ENCODE data around the gene ZFP1. TPM values are rescaled to one million over a fixed set of nuclear protein-coding genes. Genes with fewer than 3 reads are reported as not detected.

The ZFP1 gene
- total RNA-seq, 3 donors from 2014 or later, result 7.0 to 16.0 (median 12.5) TPM

DNA sequence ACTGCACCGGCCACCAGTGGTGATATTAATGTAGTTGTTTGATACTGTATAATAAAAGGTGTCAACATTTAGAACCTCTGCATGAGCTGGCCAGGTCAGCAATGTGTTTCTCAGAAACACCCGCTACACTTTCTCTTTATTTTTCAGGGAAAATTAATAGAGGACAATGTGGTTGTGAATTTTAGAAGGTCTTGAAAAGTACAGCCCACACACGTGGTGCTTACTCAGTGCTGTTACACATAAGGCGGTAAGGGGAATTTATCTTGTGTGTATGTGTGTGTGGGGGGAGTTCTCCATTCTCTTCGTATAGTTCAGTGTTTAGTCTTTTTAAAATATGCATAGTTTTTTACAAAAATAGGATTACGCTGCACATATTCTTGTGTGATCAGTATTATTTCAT is 4.4 kb upstream of the ZFP1 start:
- no peak for DNase-seq (ENCODE audit: low spot score in 2 of 2)
- H3K4me1 ChIP-seq, result no peaks in the 10 kb centered on the region
- H3K9me3 ChIP-seq, result peaks cover 9 to 11% of the 10 kb centered on the region in 2 donors
- H3K27me3 ChIP-seq, result no peaks in the 10 kb centered on the region
- no peaks in the 10 kb centered on the region for H3K36me3 ChIP-seq
- intact Hi-C loops (cut with DNase I; ENCODE audit: low total_unique reads), result no loop called here
- TF ChIP-seq, protein P1, sequence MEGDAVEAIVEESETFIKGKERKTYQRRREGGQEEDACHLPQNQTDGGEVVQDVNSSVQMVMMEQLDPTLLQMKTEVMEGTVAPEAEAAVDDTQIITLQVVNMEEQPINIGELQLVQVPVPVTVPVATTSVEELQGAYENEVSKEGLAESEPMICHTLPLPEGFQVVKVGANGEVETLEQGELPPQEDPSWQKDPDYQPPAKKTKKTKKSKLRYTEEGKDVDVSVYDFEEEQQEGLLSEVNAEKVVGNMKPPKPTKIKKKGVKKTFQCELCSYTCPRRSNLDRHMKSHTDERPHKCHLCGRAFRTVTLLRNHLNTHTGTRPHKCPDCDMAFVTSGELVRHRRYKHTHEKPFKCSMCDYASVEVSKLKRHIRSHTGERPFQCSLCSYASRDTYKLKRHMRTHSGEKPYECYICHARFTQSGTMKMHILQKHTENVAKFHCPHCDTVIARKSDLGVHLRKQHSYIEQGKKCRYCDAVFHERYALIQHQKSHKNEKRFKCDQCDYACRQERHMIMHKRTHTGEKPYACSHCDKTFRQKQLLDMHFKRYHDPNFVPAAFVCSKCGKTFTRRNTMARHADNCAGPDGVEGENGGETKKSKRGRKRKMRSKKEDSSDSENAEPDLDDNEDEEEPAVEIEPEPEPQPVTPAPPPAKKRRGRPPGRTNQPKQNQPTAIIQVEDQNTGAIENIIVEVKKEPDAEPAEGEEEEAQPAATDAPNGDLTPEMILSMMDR (IDR thresholded peaks at IDR 0.05), result no peak
- TF ChIP-seq POLR2AphosphoS5 (IDR thresholded peaks at IDR 0.05), result no peak
- TF ChIP-seq POLR2A (IDR thresholded peaks at IDR 0.05), result no peak
- H3K4me3 ChIP-seq, result no peak overlapping the region
- H3K27ac ChIP-seq, result no peak overlapping the region

DNA sequence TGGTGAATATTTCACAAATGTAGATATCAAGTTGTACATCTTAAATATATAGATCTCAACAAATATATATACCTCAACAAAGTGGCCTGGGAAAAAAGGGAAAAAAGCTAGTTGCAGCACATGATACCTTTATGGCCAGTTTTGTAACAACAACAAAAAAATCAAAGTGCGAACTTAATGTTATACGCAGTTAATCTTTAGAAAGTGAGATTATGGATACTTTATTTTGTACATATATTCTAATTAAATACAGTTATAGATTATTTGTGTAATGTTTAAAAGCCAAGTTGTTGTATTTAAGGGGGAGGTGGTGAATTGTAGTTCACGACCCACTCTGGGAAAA is 385 bp upstream of the ZFP1 start:
- intact Hi-C loops (cut with DNase I; ENCODE audit: low total_unique reads), result no loop called here
- Histone ChIP-seq H3K4me1 (no peaks in the 10 kb centered on the region), H3K9me3 (peaks cover 22 to 32% of the 10 kb centered on the region in 2 donors), H3K4me3 (peak overlapping the region; percentile 75 to 93 (median 83)), H3K27ac (peak overlapping the region; percentile 96 to 97), H3K36me3 (no peaks in the 10 kb centered on the region), H3K27me3 (no peaks in the 10 kb centered on the region)
- no peak for DNase-seq (ENCODE audit: low spot score in 2 of 2)
- TF ChIP-seq, protein P1 (IDR thresholded peaks at IDR 0.05), result no peak
- no peak for TF ChIP-seq POLR2AphosphoS5 (IDR thresholded peaks at IDR 0.05)
- TF ChIP-seq POLR2A (IDR thresholded peaks at IDR 0.05), result no peak

DNA sequence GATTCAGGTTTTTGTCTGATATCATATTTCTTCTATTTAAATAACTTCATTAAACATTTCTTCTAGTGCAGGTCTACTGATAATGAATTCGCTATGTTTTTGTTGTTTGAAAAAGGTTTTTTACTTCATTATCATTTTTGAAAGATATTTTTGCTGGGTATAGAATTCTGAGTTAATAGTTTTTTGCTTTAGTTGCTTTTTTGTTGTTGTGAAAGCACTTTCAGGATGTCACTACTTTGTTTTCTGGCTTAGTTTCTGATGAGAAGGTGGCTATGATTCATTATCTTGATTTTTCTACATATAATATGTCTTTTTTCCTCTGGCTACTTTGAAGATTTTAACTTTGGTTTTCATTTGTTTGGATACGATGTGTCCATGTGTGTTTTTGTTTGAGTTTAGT is 3.5 kb downstream of the ZFP1 start:
- Histone ChIP-seq H3K36me3 (no peaks in the 10 kb centered on the region), H3K4me3 (no peak overlapping the region), H3K27ac (no peak overlapping the region), H3K4me1 (no peaks in the 10 kb centered on the region), H3K9me3 (peaks cover 11 to 23% of the 10 kb centered on the region in 2 donors), H3K27me3 (no peaks in the 10 kb centered on the region)
- TF ChIP-seq, protein P1 (IDR thresholded peaks at IDR 0.05), result no peak
- TF ChIP-seq POLR2AphosphoS5 (IDR thresholded peaks at IDR 0.05) (no peak), POLR2A (IDR thresholded peaks at IDR 0.05) (no peak)
- no peak for DNase-seq (ENCODE audit: low spot score in 2 of 2)
- intact Hi-C loops (cut with DNase I; ENCODE audit: low total_unique reads), result no loop called here

DNA sequence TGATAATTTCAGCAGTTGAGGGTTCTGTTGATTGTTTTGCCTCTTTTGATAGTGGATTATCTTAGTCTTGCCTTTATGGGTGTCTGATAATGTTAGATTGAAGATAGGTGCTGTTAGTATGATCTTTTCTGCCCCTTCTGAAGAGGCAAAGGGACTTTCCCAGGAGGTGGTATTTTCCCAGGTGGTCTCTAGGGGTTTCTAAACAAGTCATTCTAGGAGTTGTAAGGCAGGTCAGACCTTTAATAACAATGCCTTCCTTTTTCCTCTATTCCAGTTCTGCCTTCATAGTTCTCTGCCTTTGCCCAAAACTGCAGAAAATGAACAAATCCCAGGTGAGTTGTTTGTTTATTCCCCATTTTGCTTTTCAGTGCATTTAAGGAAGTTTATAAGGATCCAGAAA is 4.3 kb downstream of the ZFP1 start:
- H3K36me3 ChIP-seq, result no peaks in the 10 kb centered on the region
- TF ChIP-seq POLR2AphosphoS5 (IDR thresholded peaks at IDR 0.05) (no peak), POLR2A (IDR thresholded peaks at IDR 0.05) (no peak)
- TF ChIP-seq, protein P1 (IDR thresholded peaks at IDR 0.05), result no peak
- no peaks in the 10 kb centered on the region for H3K27me3 ChIP-seq
- no peak for DNase-seq (ENCODE audit: low spot score in 2 of 2)
- no peak overlapping the region for H3K4me3 ChIP-seq
- no peak overlapping the region for H3K27ac ChIP-seq
- intact Hi-C loops (cut with DNase I; ENCODE audit: low total_unique reads), result no loop called here
- peaks cover 11 to 23% of the 10 kb centered on the region in 2 donors for H3K9me3 ChIP-seq
- no peaks in the 10 kb centered on the region for H3K4me1 ChIP-seq

DNA sequence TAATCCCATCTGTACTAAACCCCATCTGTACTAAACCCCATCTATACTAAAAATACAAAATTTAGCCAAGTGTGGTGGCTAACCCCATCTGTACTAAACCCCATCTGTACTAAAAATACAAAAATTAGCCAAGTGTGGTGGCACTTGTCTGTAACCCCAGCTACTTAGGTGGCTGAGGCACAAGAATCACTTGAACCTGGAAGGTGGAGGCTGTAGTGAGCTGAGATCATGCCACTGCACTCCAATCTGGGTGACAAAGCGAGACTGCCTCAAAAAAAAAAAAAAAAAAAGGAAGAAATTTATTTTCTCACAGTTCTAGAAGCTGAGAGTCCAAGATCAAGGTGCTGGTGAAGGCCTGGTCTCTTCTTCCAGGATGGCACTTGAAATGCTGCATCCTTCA is 12.1 kb downstream of the ZFP1 start:
- Histone ChIP-seq H3K4me1 (no peaks in the 10 kb centered on the region), H3K27me3 (no peaks in the 10 kb centered on the region), H3K36me3 (no peaks in the 10 kb centered on the region), H3K9me3 (no peaks in the 10 kb centered on the region), H3K4me3 (no peak overlapping the region), H3K27ac (no peak overlapping the region)
- TF ChIP-seq POLR2A (IDR thresholded peaks at IDR 0.05), result no peak
- no peak for TF ChIP-seq POLR2AphosphoS5 (IDR thresholded peaks at IDR 0.05)
- TF ChIP-seq, protein P1 (IDR thresholded peaks at IDR 0.05), result no peak
- no peak for DNase-seq (ENCODE audit: low spot score in 2 of 2)
- intact Hi-C loops (cut with DNase I; ENCODE audit: low total_unique reads), result no loop called here

All from breast epithelium (tissue), 4 donors.